Astrocyte of the cerebellum (primary cell): Measurements from ENCODE around the gene HEY2.

ENCODE experiments used
- DNase-seq: peaks from one replicate; pipeline ENCODE4 v3.0.0-alpha.2; 2011; ENCODE audit warnings: low read depth
- H3K4me3 ChIP-seq: 2 replicates; pipeline ENCODE4 v1.5.1; 2011; ENCODE audit warnings: mild to moderate bottlenecking, low read depth, low read length, moderate library complexity
- in situ Hi-C: cut with HindIII; loops from 2 replicates; pipeline ENCODE4 v1.10.0; 2017; ENCODE audit warnings: low sequenced_read_pairs
- TF ChIP-seq, protein P1 (sequence below): IDR thresholded peaks from 2 replicates; pipeline ENCODE4 v1.5.1; 2012; ENCODE audit warnings: low read length, low read depth, moderate library complexity, mild to moderate bottlenecking; ENCODE audit errors: missing control alignments

HEY2 gene

DNA sequence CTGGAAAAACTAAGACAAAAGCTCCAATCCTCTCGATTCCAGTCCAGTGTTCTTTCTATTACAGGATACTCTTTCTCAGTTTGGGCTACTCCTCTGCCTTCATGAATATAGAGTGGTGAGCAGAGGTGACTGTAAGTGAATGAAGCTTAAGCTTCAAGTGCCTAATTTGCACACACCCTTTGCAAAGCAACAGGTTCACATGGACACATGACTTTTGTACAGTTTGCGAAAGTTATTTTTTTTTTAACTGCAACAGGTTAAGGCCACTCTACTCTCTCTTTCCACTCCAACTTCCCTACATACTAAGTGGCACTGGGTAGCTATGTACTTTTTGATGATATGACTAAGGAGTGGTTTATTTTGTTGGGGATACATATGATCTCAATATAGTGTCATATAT lies 19.4 kb upstream of the HEY2 start:
- TF ChIP-seq, protein P1, sequence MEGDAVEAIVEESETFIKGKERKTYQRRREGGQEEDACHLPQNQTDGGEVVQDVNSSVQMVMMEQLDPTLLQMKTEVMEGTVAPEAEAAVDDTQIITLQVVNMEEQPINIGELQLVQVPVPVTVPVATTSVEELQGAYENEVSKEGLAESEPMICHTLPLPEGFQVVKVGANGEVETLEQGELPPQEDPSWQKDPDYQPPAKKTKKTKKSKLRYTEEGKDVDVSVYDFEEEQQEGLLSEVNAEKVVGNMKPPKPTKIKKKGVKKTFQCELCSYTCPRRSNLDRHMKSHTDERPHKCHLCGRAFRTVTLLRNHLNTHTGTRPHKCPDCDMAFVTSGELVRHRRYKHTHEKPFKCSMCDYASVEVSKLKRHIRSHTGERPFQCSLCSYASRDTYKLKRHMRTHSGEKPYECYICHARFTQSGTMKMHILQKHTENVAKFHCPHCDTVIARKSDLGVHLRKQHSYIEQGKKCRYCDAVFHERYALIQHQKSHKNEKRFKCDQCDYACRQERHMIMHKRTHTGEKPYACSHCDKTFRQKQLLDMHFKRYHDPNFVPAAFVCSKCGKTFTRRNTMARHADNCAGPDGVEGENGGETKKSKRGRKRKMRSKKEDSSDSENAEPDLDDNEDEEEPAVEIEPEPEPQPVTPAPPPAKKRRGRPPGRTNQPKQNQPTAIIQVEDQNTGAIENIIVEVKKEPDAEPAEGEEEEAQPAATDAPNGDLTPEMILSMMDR: no peak
- DNase-seq: no peak
- in situ Hi-C loops: no loop called here
- H3K4me3 ChIP-seq: no peak overlapping the region

DNA sequence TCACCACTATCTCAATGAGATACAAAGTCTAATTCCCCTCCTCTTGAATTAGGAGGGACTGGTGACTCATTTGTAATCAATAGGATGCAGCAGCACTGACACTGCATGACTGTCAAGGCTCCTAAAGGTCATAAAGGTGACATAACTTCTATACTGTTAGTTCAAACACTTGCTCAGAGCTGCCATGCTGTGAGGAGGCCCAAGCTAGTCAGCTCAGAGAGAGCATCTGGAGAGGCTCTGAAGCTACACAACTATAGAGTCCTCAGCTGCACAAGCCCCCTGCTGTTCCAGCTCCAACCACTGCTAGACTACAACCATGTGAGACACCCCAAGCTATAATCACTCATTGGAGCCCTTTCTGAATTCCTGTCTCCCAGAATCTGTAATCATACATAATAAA lies 17.0 kb upstream of the HEY2 start:
- no peak for DNase-seq
- TF ChIP-seq, protein P1: no peak
- H3K4me3 ChIP-seq: no peak overlapping the region
- in situ Hi-C loops: no loop called here

DNA sequence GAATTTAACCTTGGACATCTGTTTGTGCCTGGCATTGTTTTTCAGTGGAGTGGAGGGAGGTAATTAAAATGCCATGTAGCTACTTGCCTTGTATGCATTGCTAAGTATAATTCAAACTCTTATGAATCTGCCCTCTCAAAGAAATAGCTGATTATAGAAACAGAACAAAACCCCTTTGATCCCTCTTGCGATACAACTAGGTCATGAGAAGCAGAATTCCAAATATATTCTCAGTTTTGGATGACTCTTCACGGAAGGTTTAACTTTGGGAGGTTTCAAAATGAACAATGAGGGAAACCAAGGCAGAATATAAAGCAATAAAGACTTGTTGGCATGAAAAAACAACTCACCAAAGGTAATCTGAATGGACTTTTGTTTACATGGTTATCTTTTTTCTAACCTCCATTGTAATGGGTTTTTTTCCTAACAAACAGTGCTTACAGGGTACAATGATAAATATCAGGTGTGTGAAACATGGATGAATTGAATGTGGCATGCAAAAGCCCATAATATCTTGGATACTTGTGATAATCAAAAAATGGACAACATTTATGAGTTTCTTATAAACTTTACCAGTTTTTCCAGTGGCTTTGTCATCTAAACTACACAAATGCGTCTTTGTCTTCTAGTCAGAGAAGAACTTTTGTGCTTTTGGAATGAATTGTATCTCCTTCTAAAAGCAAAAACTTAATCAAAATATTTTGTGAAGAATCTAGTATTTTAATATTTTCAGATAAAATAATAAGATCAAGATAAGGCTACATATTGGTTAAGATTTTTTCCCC lies 15.7 kb upstream of the HEY2 start:
- in situ Hi-C loops: no loop called here
- DNase-seq: no peak
- TF ChIP-seq, protein P1: no peak
- no peak overlapping the region for H3K4me3 ChIP-seq

DNA sequence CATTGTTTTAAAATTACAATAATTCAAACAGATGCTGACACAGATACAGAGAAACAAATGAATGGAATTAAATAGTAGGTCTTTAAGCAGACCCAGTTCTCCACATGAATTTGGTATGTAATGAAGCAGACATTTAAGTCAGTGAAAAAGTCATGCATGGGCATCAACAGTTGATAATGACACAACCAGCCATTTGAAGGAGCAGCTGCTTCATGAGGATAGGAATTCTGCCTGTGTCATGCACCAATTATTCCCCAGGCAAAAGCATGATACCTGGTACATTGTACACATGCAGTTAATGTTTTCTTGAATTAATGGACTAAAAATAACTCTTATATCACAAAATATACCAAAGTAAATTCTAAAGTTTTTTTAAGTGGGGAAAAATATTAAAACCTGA lies 11.2 kb upstream of the HEY2 start:
- TF ChIP-seq, protein P1: no peak
- in situ Hi-C loops: no loop called here
- H3K4me3 ChIP-seq: no peak overlapping the region
- DNase-seq: no peak

DNA sequence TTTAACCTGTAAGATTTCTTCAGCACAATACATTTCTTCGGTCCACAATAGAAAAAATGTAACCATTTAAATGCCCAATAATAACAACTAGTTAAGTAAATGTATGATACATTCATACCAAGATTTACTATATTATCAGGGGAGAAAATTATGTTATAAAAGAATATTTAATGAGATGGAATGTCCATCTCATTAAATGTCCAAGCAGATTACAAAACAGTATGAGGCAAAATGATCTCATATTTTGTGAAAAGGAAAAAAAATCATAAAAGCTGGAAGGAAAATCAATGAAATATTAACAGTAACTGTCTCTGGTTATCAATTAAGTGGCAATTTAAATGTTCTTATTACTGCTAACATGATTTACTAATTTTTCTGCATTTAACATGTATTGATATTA lies 10.1 kb upstream of the HEY2 start:
- in situ Hi-C loops: no loop called here
- no peak overlapping the region for H3K4me3 ChIP-seq
- TF ChIP-seq, protein P1: no peak
- DNase-seq: no peak

DNA sequence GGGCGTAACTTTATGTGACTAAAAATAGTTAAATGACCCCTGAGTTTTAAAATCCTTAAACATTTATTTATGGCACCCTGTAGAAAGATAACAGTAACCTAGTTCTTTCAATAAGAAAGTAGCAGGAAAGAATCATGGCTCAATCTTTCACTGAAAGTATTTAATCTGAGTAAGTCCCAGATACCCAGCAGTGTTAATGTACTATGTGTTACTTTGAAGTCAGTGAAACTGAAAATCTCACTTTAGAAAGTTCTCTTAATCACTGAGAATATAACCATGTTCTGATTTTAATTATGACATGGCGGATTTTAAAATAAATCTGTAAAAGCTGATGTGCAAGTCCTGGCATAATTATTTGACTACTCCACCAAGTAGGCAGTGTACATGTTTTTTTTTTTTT lies 8.1 kb upstream of the HEY2 start:
- DNase-seq: no peak
- H3K4me3 ChIP-seq: no peak overlapping the region
- TF ChIP-seq, protein P1: no peak
- in situ Hi-C loops: no loop called here
